Measurements from ENCODE around the gene LTBP1. TPM values are rescaled to one million over a fixed set of nuclear protein-coding genes. Genes with fewer than 3 reads are reported as not detected.
"Not testable (repeated sequence)": the region's sequence is repeated elsewhere in the genome, so short reads cannot be mapped to it uniquely, and the experiment has no call there.

LTBP1 gene
- total RNA-seq, 2 experiments from 2014 or later = 0.03 to 0.24 TPM

GRCh38 chr2:33430856-33431255, 484.1 kb downstream of the LTBP1 start:
- Mint-ChIP-seq H3K4me1 (ENCODE audit: low read depth) (no peaks in the 10 kb centered on the region), H3K4me3 (no peak overlapping the region), H3K27me3 (ENCODE audit: low read depth) (peaks cover 5% of the 10 kb centered on the region), H3K9me3 (ENCODE audit: insufficient read depth) (no peaks in the 10 kb centered on the region), H3K27ac (no peak overlapping the region), H3K36me3 (ENCODE audit: low read depth) (no peaks in the 10 kb centered on the region)
- no peak for ATAC-seq
- DNase-seq = no peak
- CTCF ChIA-PET = interaction anchor here (1.4 kb wide), 1 partner anchor 152 kb away, joined by 4 read pairs; no protein-coding TSS in a partner anchor
- POLR2A ChIA-PET = no interaction called here

GRCh38 chr2:33432871-33433270, 486.1 kb downstream of the LTBP1 start:
- no peak for DNase-seq
- no peaks in the 10 kb centered on the region for H3K9me3 Mint-ChIP-seq (ENCODE audit: insufficient read depth)
- no peaks in the 10 kb centered on the region for H3K4me1 Mint-ChIP-seq (ENCODE audit: low read depth)
- ChIA-PET POLR2A (no interaction called here), CTCF (interaction anchor here (0.7 to 1.5 kb wide), 2 partner anchors 11 to 48 kb away, joined by 3 read pairs; no protein-coding TSS in a partner anchor)
- ATAC-seq = no peak
- H3K27ac Mint-ChIP-seq = no peak overlapping the region
- H3K4me3 Mint-ChIP-seq = no peak overlapping the region
- peaks cover 8% of the 10 kb centered on the region for H3K27me3 Mint-ChIP-seq (ENCODE audit: low read depth)
- no peaks in the 10 kb centered on the region for H3K36me3 Mint-ChIP-seq (ENCODE audit: low read depth)

- no peaks in the 10 kb centered on the region for H3K36me3 Mint-ChIP-seq (ENCODE audit: low read depth)
- POLR2A ChIA-PET = no interaction called here
- DNase-seq (no peak), ATAC-seq (no peak)
- H3K27me3 Mint-ChIP-seq (ENCODE audit: low read depth) = peaks cover 8% of the 10 kb centered on the region
- no peak overlapping the region for H3K27ac Mint-ChIP-seq
- no peaks in the 10 kb centered on the region for H3K4me1 Mint-ChIP-seq (ENCODE audit: low read depth)
- H3K4me3 Mint-ChIP-seq = no peak overlapping the region
- H3K9me3 Mint-ChIP-seq (ENCODE audit: insufficient read depth) = no peaks in the 10 kb centered on the region
- CTCF ChIA-PET = interaction anchor here (1.5 kb wide), 1 partner anchor 11 kb away, joined by 3 read pairs; no protein-coding TSS in a partner anchor
Observed at GRCh38 chr2:33433279-33434235, 486.8 kb downstream of the LTBP1 start.

- ChIA-PET POLR2A (no interaction called here), CTCF (no interaction called here)
- H3K9me3 Mint-ChIP-seq (ENCODE audit: insufficient read depth) = no peaks in the 10 kb centered on the region
- no peaks in the 10 kb centered on the region for H3K4me1 Mint-ChIP-seq (ENCODE audit: low read depth)
- no peak overlapping the region for H3K27ac Mint-ChIP-seq
- H3K36me3 Mint-ChIP-seq (ENCODE audit: low read depth) = no peaks in the 10 kb centered on the region
- peaks cover 12% of the 10 kb centered on the region for H3K27me3 Mint-ChIP-seq (ENCODE audit: low read depth)
- no peak for DNase-seq
- ATAC-seq = no peak
- H3K4me3 Mint-ChIP-seq = no peak overlapping the region
Observed at GRCh38 chr2:33435518-33435917, 488.8 kb downstream of the LTBP1 start.

GRCh38 chr2:33436083-33436482, 489.3 kb downstream of the LTBP1 start:
- POLR2A ChIA-PET = no interaction called here
- no peaks in the 10 kb centered on the region for H3K4me1 Mint-ChIP-seq (ENCODE audit: low read depth)
- CTCF ChIA-PET = no interaction called here
- H3K36me3 Mint-ChIP-seq (ENCODE audit: low read depth) = no peaks in the 10 kb centered on the region
- no peak for DNase-seq
- H3K27ac Mint-ChIP-seq = no peak overlapping the region
- no peak for ATAC-seq
- H3K27me3 Mint-ChIP-seq (ENCODE audit: low read depth) = peaks cover 12% of the 10 kb centered on the region
- no peaks in the 10 kb centered on the region for H3K9me3 Mint-ChIP-seq (ENCODE audit: insufficient read depth)
- no peak overlapping the region for H3K4me3 Mint-ChIP-seq

- no peaks in the 10 kb centered on the region for H3K36me3 Mint-ChIP-seq (ENCODE audit: low read depth)
- H3K4me3 Mint-ChIP-seq = no peak overlapping the region
- H3K27ac Mint-ChIP-seq = no peak overlapping the region
- H3K27me3 Mint-ChIP-seq (ENCODE audit: low read depth) = peaks cover 12% of the 10 kb centered on the region
- ChIA-PET POLR2A (no interaction called here), CTCF (no interaction called here)
- ATAC-seq (no peak), DNase-seq (no peak)
- no peaks in the 10 kb centered on the region for H3K4me1 Mint-ChIP-seq (ENCODE audit: low read depth)
- H3K9me3 Mint-ChIP-seq (ENCODE audit: insufficient read depth) = no peaks in the 10 kb centered on the region
Observed at GRCh38 chr2:33437297-33437696, 490.5 kb downstream of the LTBP1 start.

- ChIA-PET POLR2A (no interaction called here), CTCF (no interaction called here)
- DNase-seq (no peak), ATAC-seq (no peak)
- H3K4me3 Mint-ChIP-seq = no peak overlapping the region
- H3K27ac Mint-ChIP-seq = no peak overlapping the region
- H3K4me1 Mint-ChIP-seq (ENCODE audit: low read depth) = no peaks in the 10 kb centered on the region
- peaks cover 12% of the 10 kb centered on the region for H3K27me3 Mint-ChIP-seq (ENCODE audit: low read depth)
- no peaks in the 10 kb centered on the region for H3K9me3 Mint-ChIP-seq (ENCODE audit: insufficient read depth)
- H3K36me3 Mint-ChIP-seq (ENCODE audit: low read depth) = no peaks in the 10 kb centered on the region
Observed at GRCh38 chr2:33437815-33438214, 491.1 kb downstream of the LTBP1 start.

GRCh38 chr2:33441235-33441810, 494.6 kb downstream of the LTBP1 start:
- no peak for ATAC-seq
- H3K27me3 Mint-ChIP-seq (ENCODE audit: low read depth) = peaks cover 13% of the 10 kb centered on the region
- no peaks in the 10 kb centered on the region for H3K9me3 Mint-ChIP-seq (ENCODE audit: insufficient read depth)
- no peak overlapping the region for H3K4me3 Mint-ChIP-seq
- H3K36me3 Mint-ChIP-seq (ENCODE audit: low read depth) = no peaks in the 10 kb centered on the region
- CTCF ChIA-PET = interaction anchor here (0.6 to 3.3 kb wide), 4 partner anchors 24 to 145 kb away, joined by 3 to 14 read pairs (median 4); no protein-coding TSS in a partner anchor
- POLR2A ChIA-PET = no interaction called here
- H3K4me1 Mint-ChIP-seq (ENCODE audit: low read depth) = no peaks in the 10 kb centered on the region
- H3K27ac Mint-ChIP-seq = no peak overlapping the region
- DNase-seq = peak; percentile 29

GRCh38 chr2:33442052-33442451, 495.3 kb downstream of the LTBP1 start:
- CTCF ChIA-PET = interaction anchor here (1.1 to 3.3 kb wide), 3 partner anchors 23 to 141 kb away, joined by 3 to 14 read pairs (median 3); no protein-coding TSS in a partner anchor
- ATAC-seq; H3K36me3 Mint-ChIP-seq (ENCODE audit: low read depth); H3K4me1 Mint-ChIP-seq (ENCODE audit: low read depth); H3K9me3 Mint-ChIP-seq (ENCODE audit: insufficient read depth); H3K4me3 Mint-ChIP-seq; POLR2A ChIA-PET; H3K27ac Mint-ChIP-seq; DNase-seq: not testable (repeated sequence)
- H3K27me3 Mint-ChIP-seq (ENCODE audit: low read depth) = peaks cover 11% of the 10 kb centered on the region

- Mint-ChIP-seq H3K27me3 (ENCODE audit: low read depth) (peaks cover 11% of the 10 kb centered on the region), H3K4me1 (ENCODE audit: low read depth) (no peaks in the 10 kb centered on the region), H3K36me3 (ENCODE audit: low read depth) (no peaks in the 10 kb centered on the region), H3K27ac (no peak overlapping the region), H3K9me3 (ENCODE audit: insufficient read depth) (no peaks in the 10 kb centered on the region), H3K4me3 (no peak overlapping the region)
- ChIA-PET CTCF (interaction anchor here (2.0 to 3.3 kb wide), 2 partner anchors 141 kb away, joined by 6 to 14 read pairs; no protein-coding TSS in a partner anchor), POLR2A (no interaction called here)
- ATAC-seq (no peak), DNase-seq (no peak)
Observed at GRCh38 chr2:33442528-33443079, 495.9 kb downstream of the LTBP1 start.

GRCh38 chr2:33443274-33443829, 496.6 kb downstream of the LTBP1 start:
- Mint-ChIP-seq H3K4me3 (no peak overlapping the region), H3K27me3 (ENCODE audit: low read depth) (peaks cover 11% of the 10 kb centered on the region), H3K36me3 (ENCODE audit: low read depth) (no peaks in the 10 kb centered on the region), H3K27ac (no peak overlapping the region), H3K9me3 (ENCODE audit: insufficient read depth) (no peaks in the 10 kb centered on the region), H3K4me1 (ENCODE audit: low read depth) (no peaks in the 10 kb centered on the region)
- no peak for DNase-seq
- ChIA-PET POLR2A (no interaction called here), CTCF (interaction anchor here (1.3 to 2.0 kb wide), 2 partner anchors 11 to 140 kb away, joined by 3 to 6 read pairs; no protein-coding TSS in a partner anchor)
- ATAC-seq = no peak

All from activated CD8-positive, alpha-beta T cell treated with anti-CD3 and anti-CD28 coated beads, Interleukin-2, amount 10 ng/mL, durations not matched to agents 7 days and 5 days (primary cell).